Central memory CD4-positive, alpha-beta T cell (primary cell): ENCODE results near the gene CACNA1D.
"Not testable (repeated sequence)": the region's sequence is repeated elsewhere in the genome, so short reads cannot be mapped to it uniquely, and the experiment has no call there.

Experiments used
- DNase-seq: peaks from one replicate; pipeline ENCODE4 v3.0.0; 2022

The CACNA1D gene

DNA sequence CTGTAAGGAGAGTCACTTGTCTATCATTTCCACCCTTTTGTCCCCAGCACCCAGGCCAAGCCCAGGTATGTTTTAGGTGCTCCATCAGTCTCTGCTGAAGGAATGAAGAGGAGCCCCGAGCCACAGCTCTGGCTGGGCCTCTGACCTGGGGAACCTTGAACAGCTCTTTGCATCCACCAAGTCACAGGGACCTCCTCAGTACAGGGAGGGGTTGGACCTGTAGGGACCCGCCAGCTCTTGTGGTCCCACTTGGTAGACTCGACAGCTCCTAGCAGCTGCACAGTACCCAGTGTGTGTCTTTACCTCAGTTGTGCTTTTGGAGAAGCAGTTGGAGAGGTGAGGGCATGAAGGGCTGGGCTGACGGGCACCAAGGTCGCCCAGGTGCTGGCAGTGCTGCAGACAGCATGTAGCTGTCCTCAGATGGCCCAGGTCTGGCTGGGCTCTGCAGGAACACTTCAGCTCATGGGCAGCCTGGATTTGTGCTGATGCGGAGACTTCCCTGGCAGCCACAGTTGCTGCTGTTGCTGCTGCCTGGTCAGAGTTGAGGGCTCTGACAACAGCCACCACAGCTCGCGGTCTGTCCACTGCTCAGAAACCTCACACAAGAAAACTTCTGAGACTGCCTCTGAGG is 123.6 kb downstream of the CACNA1D start:
- DNase-seq: no peak

DNA sequence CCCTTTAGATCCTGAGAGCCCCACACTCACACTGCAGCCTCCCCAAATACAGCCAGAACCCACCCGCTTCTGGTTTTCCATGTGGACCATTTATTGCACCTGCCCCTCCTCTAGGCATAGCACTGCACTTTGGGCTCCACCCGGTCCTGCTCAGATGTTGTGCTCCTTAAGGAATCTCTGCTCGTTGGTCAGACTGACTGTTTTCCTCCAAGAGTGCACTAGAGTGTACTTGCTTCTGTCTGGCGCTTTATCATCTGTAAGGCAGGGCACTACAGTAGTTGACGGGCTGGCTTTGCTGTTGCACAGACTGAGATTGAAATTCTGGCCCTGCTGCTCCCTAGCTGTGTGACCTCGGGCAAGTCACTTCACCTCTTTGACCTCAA is 124.1 kb downstream of the CACNA1D start:
- DNase-seq: no peak

DNA sequence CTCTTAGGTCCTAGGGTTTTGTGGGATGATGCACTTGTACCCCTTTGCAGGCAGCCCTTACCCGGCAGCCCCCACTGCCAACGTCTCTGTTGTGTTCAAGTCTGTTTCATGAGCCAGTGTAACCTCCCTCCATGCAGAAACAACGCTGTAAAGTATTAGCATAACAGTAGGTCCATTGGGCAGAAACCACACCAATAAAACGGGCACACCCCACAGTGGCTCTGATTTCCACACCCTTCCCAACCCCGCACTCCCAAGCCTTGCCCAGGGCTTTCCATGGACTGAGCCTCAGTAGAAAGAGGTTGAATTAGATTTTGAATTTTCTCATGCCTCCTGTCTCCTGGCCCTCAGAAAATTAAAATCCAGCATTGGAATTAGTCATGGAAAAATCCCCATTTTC is 124.5 kb downstream of the CACNA1D start:
- no peak for DNase-seq

- DNase-seq: no peak
These were observed 129.8 kb downstream of the CACNA1D start for GRCh38 chr3:53624061-53624857.

DNA sequence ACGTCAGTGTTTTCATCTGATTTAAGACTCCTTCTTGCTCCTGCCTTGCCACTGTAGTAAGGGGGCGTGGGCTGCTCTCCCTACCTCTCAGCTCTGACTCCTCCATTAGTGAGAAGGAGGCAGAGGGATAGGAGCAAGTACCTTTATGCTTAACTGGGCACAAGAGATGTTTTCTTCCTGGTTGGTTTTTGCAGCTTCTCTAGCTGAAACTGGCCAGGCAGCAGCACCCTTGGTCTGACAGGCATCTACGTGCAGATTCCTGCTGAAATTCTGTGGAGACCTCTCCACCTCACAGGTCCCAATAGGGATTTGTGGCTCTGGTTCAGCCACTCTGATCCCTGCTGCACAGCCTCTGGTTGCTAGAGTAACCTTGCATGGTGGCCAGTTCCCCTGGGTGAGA is 132.5 kb downstream of the CACNA1D start:
- no peak for DNase-seq

GRCh38 chr3:53628536-53629401 is 134.4 kb downstream of the CACNA1D start:
- no peak for DNase-seq

DNA sequence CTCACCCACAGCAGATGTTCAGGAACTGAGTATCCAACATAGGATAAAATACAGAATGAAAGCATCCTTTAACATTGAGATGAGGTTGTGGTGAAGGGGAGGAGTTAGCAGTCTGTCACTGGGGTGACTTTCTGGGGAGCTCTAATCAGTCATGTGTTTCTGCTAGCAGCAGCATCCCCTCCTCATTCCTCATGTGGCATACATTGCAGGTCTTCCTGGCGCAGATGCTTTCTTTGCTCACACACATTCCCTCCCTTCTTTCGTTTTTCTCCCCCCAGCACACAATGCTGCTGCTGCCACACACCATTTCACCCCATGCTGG is 135.0 kb downstream of the CACNA1D start:
- no peak for DNase-seq

DNA sequence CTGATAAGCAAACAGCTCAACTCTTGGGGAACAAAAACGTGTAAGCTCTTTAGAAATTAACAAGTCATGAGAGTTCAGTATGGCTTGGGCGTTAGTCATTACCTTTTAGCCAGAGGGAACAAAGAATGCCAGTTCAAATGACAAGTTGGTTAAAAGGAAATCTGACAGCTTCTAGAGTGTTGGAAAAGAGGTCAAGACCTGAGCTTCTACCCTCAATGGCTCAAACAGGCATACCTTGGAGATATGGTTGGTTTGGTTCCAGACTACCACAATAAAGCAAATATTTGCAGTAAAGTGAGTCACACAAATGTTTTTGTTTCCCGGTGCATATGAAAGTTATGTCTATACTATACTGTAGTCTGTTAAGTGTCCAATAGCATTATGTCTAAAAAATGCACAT is 136.1 kb downstream of the CACNA1D start:
- DNase-seq: no peak

- no peak for DNase-seq
These were observed 138.9 kb downstream of the CACNA1D start for GRCh38 chr3:53633197-53633787.

DNA sequence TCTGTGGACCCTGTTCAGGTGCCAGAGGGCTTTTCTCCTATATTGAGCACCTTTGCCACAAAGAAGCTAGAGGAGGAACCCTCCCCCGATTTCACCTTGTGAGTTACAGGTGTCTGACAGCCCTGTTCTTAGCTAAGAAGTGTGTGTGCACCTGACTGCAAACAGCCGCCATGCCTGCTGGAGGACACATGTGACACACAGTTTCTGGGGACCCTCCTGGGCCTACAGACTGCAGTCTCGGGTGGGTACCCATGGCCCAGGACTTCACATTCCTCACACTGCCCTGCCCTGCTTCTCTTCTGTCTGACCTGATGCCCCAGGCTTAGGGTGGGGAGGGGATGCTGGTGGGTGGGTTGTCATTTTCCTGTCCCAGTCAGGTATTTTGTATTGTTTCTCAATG is 140.6 kb downstream of the CACNA1D start:
- DNase-seq: no peak

- not testable (repeated sequence) for DNase-seq
These were observed 144.4 kb downstream of the CACNA1D start for GRCh38 chr3:53638806-53639205.

DNA sequence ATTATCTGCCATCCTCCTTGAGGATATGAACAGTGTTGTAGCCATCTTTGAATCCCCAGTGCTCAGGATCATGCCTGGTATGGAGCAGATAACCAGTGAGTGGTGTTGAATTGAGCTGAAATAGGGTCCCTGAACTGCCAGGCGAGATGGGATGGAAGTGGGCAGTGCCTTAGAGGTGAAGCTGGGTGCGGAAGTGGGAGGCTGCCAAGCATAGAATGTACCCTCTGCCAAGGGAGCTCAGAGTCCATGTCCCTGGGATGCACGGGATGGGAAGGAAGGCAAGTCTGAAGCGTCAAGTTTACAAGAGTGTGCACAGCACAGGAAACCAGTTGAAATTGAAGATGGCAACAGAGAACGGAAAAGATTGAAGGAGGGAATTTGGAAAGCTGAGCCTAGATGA is 147.0 kb downstream of the CACNA1D start:
- no peak for DNase-seq

DNA sequence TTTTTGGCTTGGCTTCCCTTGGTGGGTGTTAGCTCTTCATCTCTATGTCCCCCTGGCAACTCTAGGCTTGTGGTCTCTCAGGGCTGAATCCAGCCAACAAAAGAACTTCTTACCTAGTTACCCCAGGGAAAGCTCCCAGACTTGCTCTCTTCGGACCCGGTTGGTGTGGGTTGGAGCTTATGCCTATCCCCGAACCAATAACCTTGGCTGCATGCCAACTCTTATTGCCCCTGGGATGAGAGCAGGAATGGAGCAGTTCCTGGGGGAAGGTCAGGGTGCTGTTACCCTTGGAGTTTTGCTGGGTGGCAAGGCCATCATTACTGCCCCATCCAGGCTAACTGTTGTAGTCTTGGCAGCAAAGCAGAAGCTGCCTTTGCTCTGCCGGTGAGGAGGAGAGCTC is 147.8 kb downstream of the CACNA1D start:
- DNase-seq: no peak

DNA sequence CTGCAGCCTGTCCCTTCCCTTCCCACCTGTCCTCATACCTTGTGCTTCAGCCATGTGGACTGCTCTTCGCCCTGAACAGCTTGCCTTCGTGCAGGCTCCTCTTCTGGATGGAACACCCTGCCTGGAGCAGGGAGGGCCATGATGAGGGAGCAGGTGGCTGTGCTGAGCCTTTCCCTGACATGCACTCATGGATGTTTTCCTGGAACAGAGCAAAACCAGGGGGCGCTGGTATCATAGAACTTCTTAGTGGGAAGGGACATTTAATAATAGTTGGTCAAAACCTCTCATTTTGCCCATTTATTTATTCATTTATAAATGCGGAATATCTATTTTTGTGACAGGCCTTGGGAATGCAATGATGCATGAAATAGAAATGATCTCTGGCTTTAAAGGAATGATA is 149.3 kb downstream of the CACNA1D start:
- DNase-seq: no peak

- no peak for DNase-seq
These were observed 151.3 kb downstream of the CACNA1D start for GRCh38 chr3:53645754-53646153.

DNA sequence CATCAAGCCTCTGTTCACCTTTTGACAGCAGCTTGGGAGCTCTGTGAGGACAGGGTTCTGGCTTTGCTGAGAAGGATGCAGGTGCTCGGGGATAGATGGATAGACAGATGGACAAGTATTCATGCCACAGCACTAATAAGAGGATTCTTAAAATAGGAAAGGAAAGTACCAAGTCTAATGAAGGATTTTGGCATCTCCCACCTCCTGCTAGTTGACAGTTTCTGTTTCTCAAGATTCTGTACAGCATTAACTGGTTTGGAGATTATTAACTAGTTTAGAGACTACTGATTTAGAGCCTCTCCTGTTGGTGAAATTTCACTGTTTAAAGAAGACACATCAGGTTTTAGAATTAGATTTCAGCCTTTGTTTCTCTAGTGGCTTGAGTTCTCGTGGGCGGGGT is 152.3 kb downstream of the CACNA1D start:
- DNase-seq: no peak

DNA sequence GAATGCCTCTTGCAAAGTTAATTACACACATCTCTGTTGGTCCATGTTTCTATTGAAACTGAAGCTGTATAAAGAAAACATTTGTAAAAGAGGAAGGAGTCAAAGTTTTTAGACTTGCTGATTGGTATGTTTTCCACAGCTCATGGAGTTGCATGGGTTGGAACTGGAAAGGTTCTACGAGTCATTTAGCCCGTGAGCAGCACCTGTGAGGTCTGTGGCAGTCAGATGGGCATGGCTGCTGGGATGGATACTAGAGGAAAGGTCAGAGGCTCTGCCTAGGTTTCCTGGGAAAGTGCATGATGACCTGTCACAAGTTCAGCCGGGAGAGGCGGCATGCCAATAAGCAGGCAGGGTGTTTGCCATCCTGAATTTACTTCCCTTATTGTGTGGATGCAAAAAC is 155.4 kb downstream of the CACNA1D start:
- DNase-seq: no peak

DNA sequence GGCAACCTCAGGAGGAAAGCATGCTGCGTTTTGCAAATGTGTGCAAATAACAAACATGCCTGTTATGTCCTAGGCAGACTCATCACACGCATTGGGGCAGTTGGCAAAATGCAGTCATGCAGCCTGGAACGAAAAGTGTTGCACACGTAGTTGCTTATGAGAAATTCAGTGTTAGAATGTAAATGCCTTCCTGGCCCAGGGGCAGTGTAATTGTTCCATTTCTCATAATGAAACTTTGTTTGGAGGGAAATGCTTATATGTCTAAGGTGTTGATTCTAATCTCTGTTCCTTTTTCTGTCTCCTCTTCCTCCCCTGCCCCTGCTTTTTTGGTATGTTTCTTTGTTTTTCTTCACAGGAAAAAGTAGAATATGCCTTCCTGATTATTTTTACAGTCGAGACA is 156.0 kb downstream of the CACNA1D start:
- DNase-seq: no peak

- DNase-seq: no peak
These were observed 156.7 kb downstream of the CACNA1D start for GRCh38 chr3:53650928-53651661.

GRCh38 chr3:53651927-53652326 is 157.5 kb downstream of the CACNA1D start:
- DNase-seq: no peak

GRCh38 chr3:53657651-53658050 is 163.2 kb downstream of the CACNA1D start:
- DNase-seq: no peak

GRCh38 chr3:53658613-53659193 is 164.3 kb downstream of the CACNA1D start:
- DNase-seq: no peak
